ENCODE data around the gene CNNM2. TPM values are rescaled to one million over a fixed set of nuclear protein-coding genes. Genes with fewer than 3 reads are reported as not detected.

Gene CNNM2
- total RNA-seq, 2 donors from 2014 or later: 14.7 to 17.9 TPM

DNA sequence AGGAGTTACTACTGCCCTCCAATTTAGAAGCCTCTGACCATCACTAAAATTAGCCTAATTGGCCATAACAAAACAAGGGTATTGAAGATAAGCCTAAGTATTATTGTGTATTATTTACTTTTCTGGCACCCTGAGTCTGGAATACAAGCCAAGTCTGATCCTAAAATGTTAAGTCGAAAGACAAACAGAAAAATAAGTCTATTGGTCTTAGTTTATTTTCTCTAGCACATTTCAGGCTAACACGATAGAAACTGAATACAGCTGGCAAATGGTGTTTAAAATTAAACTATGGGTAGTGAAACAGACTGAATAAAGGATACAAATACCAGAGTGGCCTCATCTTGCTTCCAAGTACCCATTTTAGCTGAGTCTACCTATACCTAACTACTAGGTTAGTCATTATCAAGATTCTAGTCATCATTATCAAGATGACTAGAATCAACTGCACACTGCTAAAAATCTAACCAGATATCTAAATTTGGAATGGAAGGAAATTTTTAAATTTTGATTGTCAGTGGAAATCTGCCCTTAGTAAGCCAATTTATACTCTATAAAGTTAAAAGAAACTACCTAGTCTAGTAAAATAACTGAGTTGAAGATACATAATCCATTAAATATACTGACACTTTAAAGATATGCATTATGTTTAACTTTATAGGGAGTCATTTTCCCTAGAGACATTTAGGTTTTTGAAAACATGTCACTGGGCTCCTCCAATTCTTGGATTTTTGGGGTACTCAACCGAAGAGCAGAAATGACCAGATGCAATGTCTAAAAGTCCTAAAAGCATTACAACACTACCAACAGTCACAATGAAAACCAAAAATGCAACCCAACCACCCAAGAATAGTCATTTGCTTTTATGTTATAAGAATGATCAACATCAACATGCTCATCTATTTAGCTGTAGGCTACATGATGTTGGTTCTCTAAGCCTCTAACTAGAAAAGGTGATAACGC, 194.1 kb downstream of the CNNM2 start:
- Histone ChIP-seq H3K4me3 (ENCODE audit: low read length) (no peak overlapping the region), H3K9ac (ENCODE audit: extremely low read depth, low read length, poor library complexity, severe bottlenecking) (no peak overlapping the region), H3K36me3 (ENCODE audit: control insufficient read depth, insufficient read depth, low read length) (peaks cover 25% of the 10 kb centered on the region), H3K27me3 (ENCODE audit: control insufficient read depth, insufficient read depth, low read length, poor library complexity, severe bottlenecking) (no peaks in the 10 kb centered on the region), H3K4me1 (ENCODE audit: control insufficient read depth, insufficient read depth, low read length) (peaks cover 10% of the 10 kb centered on the region), H3K27ac (ENCODE audit: low read depth, low read length) (no peak overlapping the region), H3K9me3 (ENCODE audit: control insufficient read depth, low read length) (no peaks in the 10 kb centered on the region)
- no peaks in the 10 kb centered on the region for H3K9me3 Mint-ChIP-seq
- no peaks in the 10 kb centered on the region for H3K27me3 Mint-ChIP-seq (ENCODE audit: insufficient read depth)
- H3K27ac Mint-ChIP-seq: peak overlapping the region; percentile 46
- TF ChIP-seq, protein P1, sequence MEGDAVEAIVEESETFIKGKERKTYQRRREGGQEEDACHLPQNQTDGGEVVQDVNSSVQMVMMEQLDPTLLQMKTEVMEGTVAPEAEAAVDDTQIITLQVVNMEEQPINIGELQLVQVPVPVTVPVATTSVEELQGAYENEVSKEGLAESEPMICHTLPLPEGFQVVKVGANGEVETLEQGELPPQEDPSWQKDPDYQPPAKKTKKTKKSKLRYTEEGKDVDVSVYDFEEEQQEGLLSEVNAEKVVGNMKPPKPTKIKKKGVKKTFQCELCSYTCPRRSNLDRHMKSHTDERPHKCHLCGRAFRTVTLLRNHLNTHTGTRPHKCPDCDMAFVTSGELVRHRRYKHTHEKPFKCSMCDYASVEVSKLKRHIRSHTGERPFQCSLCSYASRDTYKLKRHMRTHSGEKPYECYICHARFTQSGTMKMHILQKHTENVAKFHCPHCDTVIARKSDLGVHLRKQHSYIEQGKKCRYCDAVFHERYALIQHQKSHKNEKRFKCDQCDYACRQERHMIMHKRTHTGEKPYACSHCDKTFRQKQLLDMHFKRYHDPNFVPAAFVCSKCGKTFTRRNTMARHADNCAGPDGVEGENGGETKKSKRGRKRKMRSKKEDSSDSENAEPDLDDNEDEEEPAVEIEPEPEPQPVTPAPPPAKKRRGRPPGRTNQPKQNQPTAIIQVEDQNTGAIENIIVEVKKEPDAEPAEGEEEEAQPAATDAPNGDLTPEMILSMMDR (conservative IDR thresholded peaks at IDR 0.05): no peak
- DNase-seq: no peak
- H3K4me3 Mint-ChIP-seq: no peak overlapping the region
- H3K36me3 Mint-ChIP-seq (ENCODE audit: low read depth): peaks cover 27% of the 10 kb centered on the region
- WGBS, 2 experiments (ENCODE audit: insufficient coverage in 1 of 2, insufficient read length in 1 of 2): 98 to 100% methylated on average over 2 to 4 of the region's 4 CpGs
- H3K4me1 Mint-ChIP-seq: peaks cover 25% of the 10 kb centered on the region

DNA sequence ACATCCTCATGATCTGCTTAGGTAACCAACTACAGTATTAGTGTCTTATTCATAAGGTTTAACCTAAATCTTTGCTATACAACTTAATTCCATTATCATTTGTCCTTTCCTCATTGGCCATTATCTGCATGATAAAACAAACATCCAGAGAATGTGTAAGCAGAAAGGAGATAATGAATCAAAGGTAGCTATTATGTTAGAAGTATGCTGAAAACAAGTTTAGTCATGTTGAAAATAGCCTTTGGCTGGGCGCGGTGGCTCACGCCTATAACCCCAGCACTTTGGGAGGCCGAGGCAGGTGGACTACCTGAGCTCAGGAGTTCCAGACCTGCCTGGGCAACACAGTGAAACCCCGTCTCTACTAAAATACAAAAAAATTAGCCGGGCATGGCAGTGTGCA, 196.8 kb downstream of the CNNM2 start:
- 93% methylated on average over 3 to 6 of the region's 6 CpGs for WGBS, 2 experiments (ENCODE audit: insufficient coverage in 1 of 2, insufficient read length in 1 of 2)
- Histone ChIP-seq H3K27ac (ENCODE audit: low read depth, low read length) (no peak overlapping the region), H3K27me3 (ENCODE audit: control insufficient read depth, insufficient read depth, low read length, poor library complexity, severe bottlenecking) (no peaks in the 10 kb centered on the region), H3K4me1 (ENCODE audit: control insufficient read depth, insufficient read depth, low read length) (peaks cover 10% of the 10 kb centered on the region), H3K9ac (ENCODE audit: extremely low read depth, low read length, poor library complexity, severe bottlenecking) (no peak overlapping the region), H3K9me3 (ENCODE audit: control insufficient read depth, low read length) (no peaks in the 10 kb centered on the region), H3K36me3 (ENCODE audit: control insufficient read depth, insufficient read depth, low read length) (peaks cover 11% of the 10 kb centered on the region), H3K4me3 (ENCODE audit: low read length) (no peak overlapping the region)
- Mint-ChIP-seq H3K9me3 (no peaks in the 10 kb centered on the region), H3K4me1 (peaks cover 25% of the 10 kb centered on the region), H3K27me3 (ENCODE audit: insufficient read depth) (no peaks in the 10 kb centered on the region), H3K27ac (no peak overlapping the region), H3K36me3 (ENCODE audit: low read depth) (peaks cover 15% of the 10 kb centered on the region), H3K4me3 (no peak overlapping the region)
- no peak for DNase-seq
- TF ChIP-seq, protein P1 (conservative IDR thresholded peaks at IDR 0.05): no peak

DNA sequence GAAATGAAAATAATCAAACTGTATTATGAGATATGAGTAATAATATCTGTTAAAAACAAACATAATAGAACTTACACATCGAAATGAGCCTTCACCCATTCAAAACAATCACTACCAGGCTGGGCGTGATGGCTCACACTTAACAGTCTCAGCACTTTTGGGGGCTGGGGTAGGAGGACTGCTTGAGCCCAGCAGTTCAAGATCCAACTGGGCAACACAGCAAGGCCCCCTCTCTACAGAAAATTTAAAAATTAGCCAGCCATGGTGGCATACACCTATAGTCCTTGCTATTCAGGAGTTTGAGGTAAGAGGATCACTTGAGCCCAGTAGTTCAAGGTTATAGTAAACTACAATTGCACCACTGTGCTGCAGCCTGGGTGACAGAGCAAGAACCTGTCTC, 199.2 kb downstream of the CNNM2 start:
- H3K36me3 Mint-ChIP-seq (ENCODE audit: low read depth): peaks cover 8% of the 10 kb centered on the region
- Histone ChIP-seq H3K9ac (ENCODE audit: extremely low read depth, low read length, poor library complexity, severe bottlenecking) (no peak overlapping the region), H3K27me3 (ENCODE audit: control insufficient read depth, insufficient read depth, low read length, poor library complexity, severe bottlenecking) (no peaks in the 10 kb centered on the region), H3K4me3 (ENCODE audit: low read length) (no peak overlapping the region), H3K36me3 (ENCODE audit: control insufficient read depth, insufficient read depth, low read length) (no peaks in the 10 kb centered on the region), H3K9me3 (ENCODE audit: control insufficient read depth, low read length) (no peaks in the 10 kb centered on the region), H3K27ac (ENCODE audit: low read depth, low read length) (no peak overlapping the region), H3K4me1 (ENCODE audit: control insufficient read depth, insufficient read depth, low read length) (peaks cover 9% of the 10 kb centered on the region)
- peaks cover 17% of the 10 kb centered on the region for H3K4me1 Mint-ChIP-seq
- no peak overlapping the region for H3K4me3 Mint-ChIP-seq
- TF ChIP-seq, protein P1 (conservative IDR thresholded peaks at IDR 0.05): no peak
- no peaks in the 10 kb centered on the region for H3K27me3 Mint-ChIP-seq (ENCODE audit: insufficient read depth)
- DNase-seq: no peak
- 100% methylated on average over 1 of the region's 2 CpGs; no CpG with 5 or more reads in 1 of the 2 experiments for WGBS, 2 experiments (ENCODE audit: insufficient coverage in 1 of 2, insufficient read length in 1 of 2)
- no peaks in the 10 kb centered on the region for H3K9me3 Mint-ChIP-seq
- H3K27ac Mint-ChIP-seq: no peak overlapping the region
